HG02981 (cell line): ENCODE results near the gene CPA1.
A peak's percentile ranks its signal among the peaks of the same experiment; 100 is the strongest.

Experiments
- ATAC-seq: cut with Tn5 transposase; IDR thresholded peaks from one replicate; pipeline ENCODE4 v1.9.1; 2021; ENCODE audit warnings: mild to moderate bottlenecking, moderate library complexity; ENCODE audit not compliant: unreplicated experiment

The CPA1 gene

GRCh38 chr7:130353196-130353595 is 27.1 kb upstream of the CPA1 start:
- no peak for ATAC-seq

GRCh38 chr7:130356121-130356875 is 24.0 kb upstream of the CPA1 start:
- no peak for ATAC-seq

GRCh38 chr7:130356876-130357611 is 23.2 kb upstream of the CPA1 start:
- no peak for ATAC-seq

- no peak for ATAC-seq
Observed at GRCh38 chr7:130358471-130358870, 21.8 kb upstream of the CPA1 start.

GRCh38 chr7:130359276-130359857 is 20.9 kb upstream of the CPA1 start:
- no peak for ATAC-seq

GRCh38 chr7:130360518-130360917 is 19.8 kb upstream of the CPA1 start:
- no peak for ATAC-seq

- no peak for ATAC-seq
Observed at GRCh38 chr7:130361681-130362080, 18.6 kb upstream of the CPA1 start.

GRCh38 chr7:130362251-130362816 is 18.0 kb upstream of the CPA1 start:
- no peak for ATAC-seq

GRCh38 chr7:130363026-130363847 is 17.1 kb upstream of the CPA1 start:
- no peak for ATAC-seq

- ATAC-seq: no peak
Observed at GRCh38 chr7:130364451-130364850, 15.8 kb upstream of the CPA1 start.

GRCh38 chr7:130365088-130365487 is 15.2 kb upstream of the CPA1 start:
- no peak for ATAC-seq

GRCh38 chr7:130365511-130366441 is 14.5 kb upstream of the CPA1 start:
- ATAC-seq: peak; percentile 65

GRCh38 chr7:130366564-130366963 is 13.7 kb upstream of the CPA1 start:
- no peak for ATAC-seq

- ATAC-seq: no peak
Observed at GRCh38 chr7:130367088-130367755, 13.1 kb upstream of the CPA1 start.

- ATAC-seq: no peak
Observed at GRCh38 chr7:130367836-130368746, 12.2 kb upstream of the CPA1 start.

- no peak for ATAC-seq
Observed at GRCh38 chr7:130369110-130369711, 11.1 kb upstream of the CPA1 start.

- no peak for ATAC-seq
Observed at GRCh38 chr7:130369831-130370550, 10.3 kb upstream of the CPA1 start.
